ENCODE results near the gene CAPN12.

CAPN12 gene

DNA sequence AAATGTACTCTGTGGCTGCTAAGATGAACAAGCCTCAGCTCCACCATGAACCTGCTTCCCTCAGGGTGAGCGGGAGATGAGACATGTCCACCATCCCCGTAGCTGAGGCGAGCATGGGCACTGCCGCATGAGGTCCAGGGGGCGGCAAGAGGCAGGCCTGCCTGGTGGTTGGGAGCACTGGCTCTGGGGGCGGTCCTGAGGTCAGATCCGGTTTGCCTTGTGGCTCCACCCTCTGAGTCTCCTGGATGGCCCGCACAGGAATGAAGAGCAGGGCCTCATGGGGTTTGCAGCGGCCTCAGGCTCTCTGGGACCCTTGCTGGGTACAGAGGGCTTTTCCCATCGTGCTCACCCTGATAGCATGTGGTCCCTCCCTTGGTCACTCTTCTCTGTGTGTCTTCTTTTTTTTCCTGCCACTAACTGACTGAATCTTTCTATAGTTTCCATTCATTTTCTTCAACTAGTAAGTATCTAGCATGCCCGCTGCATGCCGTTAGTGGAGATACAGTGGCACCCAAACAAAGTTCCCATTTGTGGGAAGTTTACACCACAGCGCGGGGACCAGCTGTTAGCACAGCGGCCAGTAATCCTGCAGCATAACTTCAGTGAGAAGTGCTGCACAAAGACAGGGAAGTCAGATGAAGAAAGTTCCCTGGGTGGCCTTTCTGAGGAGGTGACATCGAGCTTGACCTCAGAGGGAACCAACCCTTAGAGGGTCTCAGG, 37.3 kb downstream of the CAPN12 start:
- no peak overlapping the region for H3K4me3 ChIP-seq (ENCODE audit: low read length)
- DNase-seq (ENCODE audit: low read depth), result no peak
- TF ChIP-seq, protein P1, sequence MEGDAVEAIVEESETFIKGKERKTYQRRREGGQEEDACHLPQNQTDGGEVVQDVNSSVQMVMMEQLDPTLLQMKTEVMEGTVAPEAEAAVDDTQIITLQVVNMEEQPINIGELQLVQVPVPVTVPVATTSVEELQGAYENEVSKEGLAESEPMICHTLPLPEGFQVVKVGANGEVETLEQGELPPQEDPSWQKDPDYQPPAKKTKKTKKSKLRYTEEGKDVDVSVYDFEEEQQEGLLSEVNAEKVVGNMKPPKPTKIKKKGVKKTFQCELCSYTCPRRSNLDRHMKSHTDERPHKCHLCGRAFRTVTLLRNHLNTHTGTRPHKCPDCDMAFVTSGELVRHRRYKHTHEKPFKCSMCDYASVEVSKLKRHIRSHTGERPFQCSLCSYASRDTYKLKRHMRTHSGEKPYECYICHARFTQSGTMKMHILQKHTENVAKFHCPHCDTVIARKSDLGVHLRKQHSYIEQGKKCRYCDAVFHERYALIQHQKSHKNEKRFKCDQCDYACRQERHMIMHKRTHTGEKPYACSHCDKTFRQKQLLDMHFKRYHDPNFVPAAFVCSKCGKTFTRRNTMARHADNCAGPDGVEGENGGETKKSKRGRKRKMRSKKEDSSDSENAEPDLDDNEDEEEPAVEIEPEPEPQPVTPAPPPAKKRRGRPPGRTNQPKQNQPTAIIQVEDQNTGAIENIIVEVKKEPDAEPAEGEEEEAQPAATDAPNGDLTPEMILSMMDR (IDR thresholded peaks at IDR 0.05; ENCODE audit: insufficient read depth, low read depth, low read length, missing control alignments), result no peak

GRCh38 chr19:38705197-38706019, 38.9 kb downstream of the CAPN12 start:
- DNase-seq (ENCODE audit: low read depth), result no peak
- H3K4me3 ChIP-seq (ENCODE audit: low read length), result no peak overlapping the region
- TF ChIP-seq, protein P1 (IDR thresholded peaks at IDR 0.05; ENCODE audit: insufficient read depth, low read depth, low read length, missing control alignments), result no peak

- no peak for DNase-seq (ENCODE audit: low read depth)
- no peak overlapping the region for H3K4me3 ChIP-seq (ENCODE audit: low read length)
- TF ChIP-seq, protein P1 (IDR thresholded peaks at IDR 0.05; ENCODE audit: insufficient read depth, low read depth, low read length, missing control alignments), result no peak
Measured at GRCh38 chr19:38704488-38705026, 39.7 kb downstream of the CAPN12 start.

GRCh38 chr19:38703509-38703908, 40.8 kb downstream of the CAPN12 start:
- TF ChIP-seq, protein P1 (IDR thresholded peaks at IDR 0.05; ENCODE audit: insufficient read depth, low read depth, low read length, missing control alignments), result no peak
- H3K4me3 ChIP-seq (ENCODE audit: low read length), result no peak overlapping the region
- DNase-seq (ENCODE audit: low read depth), result no peak

GRCh38 chr19:38702278-38702677, 42.0 kb downstream of the CAPN12 start:
- TF ChIP-seq, protein P1 (IDR thresholded peaks at IDR 0.05; ENCODE audit: insufficient read depth, low read depth, low read length, missing control alignments), result no peak
- H3K4me3 ChIP-seq (ENCODE audit: low read length), result no peak overlapping the region
- DNase-seq (ENCODE audit: low read depth), result no peak

GRCh38 chr19:38701455-38702063, 42.7 kb downstream of the CAPN12 start:
- no peak overlapping the region for H3K4me3 ChIP-seq (ENCODE audit: low read length)
- TF ChIP-seq, protein P1 (IDR thresholded peaks at IDR 0.05; ENCODE audit: insufficient read depth, low read depth, low read length, missing control alignments), result no peak
- DNase-seq (ENCODE audit: low read depth), result no peak

All from epithelial cell of esophagus (primary cell).